ENCODE data around the gene MTHFD1L.
"Not testable (repeated sequence)": the region's sequence is repeated elsewhere in the genome, so short reads cannot be mapped to it uniquely, and the experiment has no call there.

MTHFD1L gene

DNA sequence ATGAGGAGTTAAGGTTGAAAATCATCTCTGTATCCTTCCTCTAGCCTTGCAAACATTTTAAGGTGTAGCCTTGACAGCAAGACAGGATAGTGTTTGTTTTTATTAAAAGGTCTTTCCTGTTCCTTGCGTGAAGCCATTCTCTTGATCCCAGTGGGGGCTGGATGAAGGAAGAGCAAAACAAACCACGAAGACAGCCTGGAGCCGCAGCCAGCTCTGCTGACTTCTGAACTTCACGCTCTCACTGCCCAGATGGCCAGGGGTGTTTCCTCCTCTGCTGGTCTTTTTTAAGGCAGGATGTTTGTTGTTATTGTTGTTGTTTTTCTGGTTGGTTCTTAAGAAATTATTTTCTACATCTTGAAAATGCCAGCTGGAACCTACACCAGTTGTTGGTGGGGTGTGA is 156.4 kb downstream of the MTHFD1L start:
- DNase-seq, result no peak

DNA sequence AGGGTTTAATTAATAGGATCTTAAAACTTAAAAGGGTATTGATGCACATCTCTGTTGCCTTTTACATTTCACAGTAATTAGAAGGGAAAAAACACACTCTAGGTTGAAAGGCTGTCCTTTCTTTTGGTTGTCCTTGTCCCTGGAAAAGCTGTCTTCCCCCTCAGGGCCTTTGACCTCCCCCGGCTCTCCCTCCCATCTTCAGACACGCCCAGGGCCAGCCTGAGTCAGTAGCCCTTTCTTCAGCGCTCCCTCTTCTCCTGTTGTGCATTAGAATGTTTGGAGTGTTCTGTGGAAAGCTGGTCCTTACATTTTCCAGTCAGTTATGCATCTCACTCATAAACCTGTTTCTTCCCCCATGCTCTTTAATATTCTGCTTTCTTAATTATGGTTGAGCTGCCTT is 157.0 kb downstream of the MTHFD1L start:
- DNase-seq, result no peak

DNA sequence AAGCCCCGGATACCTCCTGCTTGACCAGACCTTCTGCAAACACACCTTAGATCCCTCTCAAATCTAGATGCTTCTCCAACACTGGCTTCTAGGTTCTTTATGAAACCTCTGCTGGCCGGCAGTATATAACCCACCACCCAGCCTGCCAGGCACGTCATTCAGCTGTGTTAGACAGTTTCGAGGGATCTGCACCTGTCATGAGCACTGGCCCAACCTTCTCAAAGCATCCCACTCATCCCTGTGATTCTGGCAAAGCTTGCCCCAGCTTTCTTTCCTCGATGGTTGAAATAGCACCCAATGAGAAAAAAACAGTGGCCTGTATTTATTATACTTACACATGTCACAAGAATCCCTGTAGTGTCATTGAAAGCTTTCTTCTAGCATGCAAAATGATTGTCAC is 157.8 kb downstream of the MTHFD1L start:
- no peak for DNase-seq

DNA sequence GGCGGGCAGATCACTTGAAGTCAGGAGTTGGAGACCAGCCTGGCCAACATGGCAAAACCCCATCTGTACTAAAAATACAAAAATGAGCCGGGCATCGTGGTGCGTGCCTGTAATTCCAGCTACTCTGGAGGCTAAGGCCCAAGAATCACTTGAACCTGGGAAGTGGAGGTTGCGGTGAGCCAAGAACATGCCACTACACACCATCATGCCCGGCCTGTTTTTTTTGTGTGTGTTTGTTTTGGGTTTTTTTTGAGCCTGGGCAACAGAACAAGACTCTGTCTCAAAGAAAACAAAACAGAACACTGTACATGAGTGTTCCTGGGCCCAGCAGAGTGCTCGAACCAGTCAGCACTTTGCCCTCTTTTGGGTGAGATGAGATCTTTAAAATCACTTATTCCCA is 159.1 kb downstream of the MTHFD1L start:
- DNase-seq, result no peak

DNA sequence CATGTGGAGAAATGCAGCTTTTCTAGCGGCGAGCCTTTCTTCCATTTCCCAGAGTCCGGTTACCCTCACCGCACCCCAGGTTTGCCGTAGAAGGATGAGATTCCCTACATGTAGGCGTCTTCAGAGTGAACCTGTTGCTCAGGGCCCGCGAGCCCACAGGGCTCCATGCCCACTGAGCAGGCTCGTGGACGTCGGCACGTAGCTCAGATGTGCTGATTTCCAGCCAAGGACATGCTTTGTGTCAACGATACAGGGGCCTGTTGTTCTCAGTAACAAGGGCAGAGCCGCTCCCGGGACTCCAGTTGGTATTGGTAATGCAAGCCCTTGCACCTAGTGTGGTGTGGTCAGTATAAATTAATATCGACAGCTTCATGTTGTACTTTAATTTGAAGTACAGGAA is 159.6 kb downstream of the MTHFD1L start:
- no peak for DNase-seq

DNA sequence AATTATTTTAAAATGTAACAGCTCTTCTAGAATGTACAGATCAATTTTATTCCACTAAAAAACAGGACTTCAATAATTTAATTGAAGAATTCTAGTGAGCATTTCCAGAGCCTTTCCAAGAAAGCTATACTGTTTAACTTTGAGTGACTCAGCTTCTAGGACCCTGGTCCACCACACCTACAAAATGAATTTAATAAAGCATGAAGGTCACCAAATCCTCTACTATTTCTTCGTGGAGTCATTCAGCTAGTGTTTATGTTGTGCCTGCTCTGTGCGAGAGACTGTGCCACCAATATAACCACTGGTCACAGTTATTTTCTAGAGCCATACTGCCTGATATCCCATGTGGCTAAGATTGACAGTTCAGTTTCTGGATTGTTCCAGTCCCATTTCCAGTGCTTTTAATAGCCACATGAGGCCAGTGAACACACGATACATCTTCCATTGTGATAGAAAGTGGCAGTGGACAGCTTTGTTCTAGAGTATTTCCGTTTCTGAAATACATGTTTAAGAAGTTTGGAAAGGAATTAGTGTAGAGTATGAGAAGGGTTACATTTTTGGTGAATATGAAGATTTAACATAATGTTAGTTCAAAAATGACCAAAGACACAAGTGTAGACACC is 160.7 kb downstream of the MTHFD1L start:
- DNase-seq, result no peak

DNA sequence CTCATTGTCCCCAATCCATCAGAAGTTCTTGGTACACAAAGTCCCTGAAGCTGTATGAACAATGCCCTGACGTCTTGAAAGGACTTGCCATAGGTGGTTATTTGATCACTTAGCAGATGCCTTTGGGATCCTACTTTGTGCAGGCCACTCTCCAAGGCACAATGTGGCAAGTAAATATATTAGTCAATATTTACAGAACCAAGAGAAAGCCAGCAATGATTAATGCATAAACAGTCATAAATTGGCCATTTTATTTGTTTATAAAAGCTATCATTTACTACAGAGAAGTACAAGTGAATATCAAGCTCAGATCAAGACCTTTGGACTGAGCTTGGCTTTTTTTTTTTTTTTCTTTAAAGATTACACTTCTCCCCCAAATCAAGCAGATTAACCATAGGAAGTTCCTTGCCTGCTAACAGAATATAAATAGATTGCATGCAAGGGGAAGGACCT is 161.8 kb downstream of the MTHFD1L start:
- DNase-seq, result no peak

DNA sequence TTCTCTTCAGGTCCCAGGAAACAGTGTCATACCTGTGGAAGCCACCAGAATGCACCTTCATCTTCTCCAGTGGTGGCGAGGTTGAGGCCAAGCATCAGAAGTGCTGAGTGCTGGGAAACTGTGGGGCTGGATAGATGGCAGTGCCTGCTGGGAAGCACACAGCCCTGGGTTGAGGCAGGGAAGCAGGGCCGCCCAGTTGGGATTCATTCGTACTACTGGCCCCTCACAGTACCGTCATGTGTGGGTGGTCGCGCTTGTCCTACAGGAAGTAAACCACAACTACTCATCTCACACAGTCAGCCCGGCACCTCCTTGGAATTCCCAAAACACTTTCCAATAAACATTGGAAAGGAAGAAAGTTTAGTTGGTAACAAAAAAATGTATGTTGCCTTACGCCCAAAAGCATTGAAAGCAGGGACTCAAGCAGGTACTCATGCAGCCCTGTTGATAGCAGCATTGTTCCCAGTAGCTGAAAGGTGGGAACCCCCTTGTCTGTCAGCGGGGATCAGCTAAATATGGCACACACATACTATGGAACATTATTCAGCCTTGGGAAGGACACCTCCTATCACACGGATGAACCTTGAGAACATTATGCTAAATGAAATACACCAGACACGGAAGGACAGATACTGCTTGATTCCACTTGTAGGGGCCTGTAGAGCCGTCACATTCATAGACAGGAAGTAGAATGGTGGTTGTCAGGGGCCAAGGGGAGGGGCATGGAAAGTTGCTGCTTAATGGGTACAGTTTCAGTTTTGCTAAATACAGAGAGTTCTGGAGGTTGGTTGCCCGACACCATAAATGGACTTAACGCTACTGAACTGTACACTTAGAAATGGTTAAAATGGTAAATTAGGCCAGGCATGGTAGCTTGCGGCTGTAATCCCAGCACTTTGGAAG is 162.7 kb downstream of the MTHFD1L start:
- no peak for DNase-seq

DNA sequence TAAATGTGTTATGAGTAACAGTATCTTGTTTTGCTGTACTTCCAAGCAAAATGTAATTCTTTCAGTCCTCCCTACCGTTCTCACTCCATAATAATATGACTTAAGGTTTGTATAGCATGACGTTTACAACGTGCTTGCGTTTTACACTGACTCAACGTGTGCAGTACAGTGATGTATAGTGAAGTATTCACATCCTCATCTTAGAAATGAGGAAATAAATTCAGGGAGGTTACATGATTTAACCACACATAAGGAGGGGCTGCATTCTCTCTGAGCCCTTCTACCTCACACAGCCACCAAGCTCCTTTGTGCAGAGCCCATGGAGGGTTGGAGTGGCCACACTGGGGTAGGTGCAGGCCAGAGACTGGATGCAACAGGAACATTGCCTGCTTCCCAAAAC is 164.5 kb downstream of the MTHFD1L start:
- DNase-seq, result no peak

DNA sequence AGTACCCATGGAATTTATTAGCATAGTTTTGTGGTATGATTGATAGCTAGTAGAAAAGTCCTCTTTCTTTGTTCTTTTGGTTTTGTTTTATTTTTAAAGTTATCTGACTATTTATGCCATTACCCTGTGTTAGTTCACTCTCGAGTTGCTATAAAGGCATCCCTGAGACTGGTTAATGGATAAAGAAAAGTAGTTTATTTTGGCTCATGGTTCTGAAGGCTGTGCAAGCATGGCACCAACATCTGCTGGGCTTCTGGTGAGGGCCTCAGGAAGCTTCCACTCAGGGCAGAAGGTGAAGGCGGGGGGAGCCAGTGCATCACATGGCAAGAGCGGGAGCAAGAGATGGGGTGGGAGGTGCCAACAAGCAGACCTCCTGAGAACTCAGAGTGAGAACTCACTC is 166.5 kb downstream of the MTHFD1L start:
- no peak for DNase-seq

DNA sequence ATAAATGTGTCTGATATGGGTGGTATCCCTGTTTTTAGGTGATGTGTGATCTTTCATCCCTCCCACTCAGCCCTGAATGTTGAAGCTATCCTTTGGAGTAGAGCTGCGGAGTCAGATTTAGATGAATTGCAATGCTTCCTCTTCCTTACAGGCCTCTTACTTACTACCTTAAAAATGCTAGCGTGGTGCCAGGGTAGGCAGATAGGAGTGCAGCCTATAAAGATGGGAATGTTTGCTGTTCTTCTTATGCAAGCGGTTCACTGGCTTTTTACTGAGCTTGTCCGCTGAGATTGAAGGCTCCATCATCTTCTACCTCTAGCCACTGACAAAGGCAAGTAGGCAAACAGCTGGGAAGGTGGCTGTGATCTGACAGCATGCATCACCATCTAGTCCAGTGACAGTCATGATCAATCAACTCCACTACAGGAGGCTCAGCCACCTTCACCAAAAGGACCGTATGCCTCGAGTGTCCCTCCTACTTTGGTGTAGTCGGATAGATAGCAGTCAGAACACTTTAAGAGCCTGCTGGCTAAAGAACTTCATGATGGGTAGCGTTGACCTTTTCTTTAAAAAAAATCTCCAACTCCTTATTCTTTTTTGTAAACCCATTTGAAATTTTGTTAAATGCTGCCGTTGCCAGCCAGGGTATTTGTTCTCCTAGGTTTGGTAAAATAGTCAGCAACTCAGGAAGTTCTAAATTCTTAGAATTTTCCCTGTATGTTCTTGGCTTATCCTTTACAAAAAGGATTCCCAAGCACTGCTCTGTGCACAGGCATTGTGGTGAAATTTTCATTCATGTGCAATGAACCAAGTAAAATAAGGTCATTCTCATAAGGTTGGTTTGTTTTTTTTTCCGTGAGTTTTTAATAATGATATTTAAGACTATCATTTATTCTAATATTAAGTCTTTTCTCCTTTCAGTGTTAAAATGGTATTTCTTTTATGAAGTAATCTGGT is 169.6 kb downstream of the MTHFD1L start:
- DNase-seq, result no peak

DNA sequence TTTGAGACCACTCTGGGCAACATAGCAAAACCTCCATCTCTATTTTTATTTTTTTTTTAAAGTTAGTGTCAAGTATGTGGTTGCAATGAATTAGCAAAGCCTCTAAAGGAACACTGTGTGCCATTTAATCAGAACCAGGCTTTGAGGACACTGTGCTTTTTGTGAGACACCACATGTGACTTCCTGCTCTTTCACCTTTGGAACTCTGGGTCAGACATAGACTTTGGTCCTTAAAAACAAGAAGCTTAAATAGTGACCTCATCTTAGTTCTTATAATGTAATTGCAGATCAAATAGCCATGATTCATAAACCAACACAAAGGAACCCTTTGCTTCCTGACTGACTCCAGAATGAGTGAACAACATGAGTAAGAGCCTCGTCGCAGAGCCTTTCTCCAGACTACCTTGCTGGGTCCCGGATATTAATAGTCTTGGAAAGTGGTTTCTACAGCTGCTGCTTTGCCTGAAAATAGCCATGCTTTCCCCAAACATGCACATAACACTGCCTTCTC is 170.8 kb downstream of the MTHFD1L start:
- not testable (repeated sequence) for DNase-seq

DNA sequence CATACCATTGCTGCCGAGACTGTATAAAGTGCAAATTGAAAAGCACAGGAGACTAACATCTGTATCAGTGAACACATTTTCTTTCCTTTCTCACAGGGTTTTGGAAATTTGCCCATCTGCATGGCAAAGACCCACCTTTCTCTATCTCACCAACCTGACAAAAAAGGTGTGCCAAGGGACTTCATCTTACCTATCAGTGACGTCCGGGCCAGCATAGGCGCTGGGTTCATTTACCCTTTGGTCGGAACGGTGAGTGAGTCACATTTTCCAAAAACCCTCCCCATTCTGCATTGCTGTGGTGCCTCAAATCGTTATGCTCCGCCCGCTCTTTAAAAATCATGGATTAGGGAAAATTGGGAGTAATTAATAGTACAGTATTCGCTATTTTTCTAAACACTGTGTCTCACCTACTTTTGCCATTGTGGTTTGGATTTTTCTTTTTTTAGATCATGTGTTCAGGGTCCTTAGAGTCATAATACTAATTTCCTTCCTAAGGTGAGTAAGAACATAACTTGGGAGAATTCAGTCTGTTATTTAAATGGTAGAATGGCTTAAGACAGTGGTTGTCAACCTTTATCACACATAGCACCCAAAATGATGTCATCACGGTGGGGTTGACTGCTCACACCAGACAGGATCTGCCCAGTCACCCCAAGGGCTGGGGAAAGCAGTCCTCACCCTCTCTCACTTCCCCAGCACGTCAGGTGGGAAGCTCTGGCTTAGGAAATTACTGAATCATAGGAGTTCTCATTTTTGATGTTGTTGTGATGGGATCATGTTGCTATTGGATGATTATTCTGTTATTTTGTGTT is 171.6 kb downstream of the MTHFD1L start:
- DNase-seq, result no peak

DNA sequence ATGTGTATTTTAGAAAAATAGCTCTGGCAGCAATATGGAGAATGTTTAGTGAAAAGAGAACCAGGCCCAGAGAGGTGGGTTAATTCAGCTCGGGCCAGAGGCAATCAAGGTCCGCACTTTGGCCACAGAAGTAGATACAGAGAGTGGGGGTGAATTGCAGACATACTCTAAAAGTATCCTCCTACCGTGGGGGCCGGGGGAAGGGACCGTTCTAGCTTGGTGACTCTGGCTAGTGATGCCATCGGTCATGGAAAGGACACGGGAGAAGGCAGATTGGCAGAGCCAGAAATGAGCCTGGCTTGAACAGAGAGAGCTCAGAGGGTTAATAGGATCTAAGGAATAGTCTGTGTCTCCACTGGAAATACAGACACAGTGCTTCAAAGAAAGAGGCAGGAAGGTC is 173.1 kb downstream of the MTHFD1L start:
- DNase-seq, result no peak

DNA sequence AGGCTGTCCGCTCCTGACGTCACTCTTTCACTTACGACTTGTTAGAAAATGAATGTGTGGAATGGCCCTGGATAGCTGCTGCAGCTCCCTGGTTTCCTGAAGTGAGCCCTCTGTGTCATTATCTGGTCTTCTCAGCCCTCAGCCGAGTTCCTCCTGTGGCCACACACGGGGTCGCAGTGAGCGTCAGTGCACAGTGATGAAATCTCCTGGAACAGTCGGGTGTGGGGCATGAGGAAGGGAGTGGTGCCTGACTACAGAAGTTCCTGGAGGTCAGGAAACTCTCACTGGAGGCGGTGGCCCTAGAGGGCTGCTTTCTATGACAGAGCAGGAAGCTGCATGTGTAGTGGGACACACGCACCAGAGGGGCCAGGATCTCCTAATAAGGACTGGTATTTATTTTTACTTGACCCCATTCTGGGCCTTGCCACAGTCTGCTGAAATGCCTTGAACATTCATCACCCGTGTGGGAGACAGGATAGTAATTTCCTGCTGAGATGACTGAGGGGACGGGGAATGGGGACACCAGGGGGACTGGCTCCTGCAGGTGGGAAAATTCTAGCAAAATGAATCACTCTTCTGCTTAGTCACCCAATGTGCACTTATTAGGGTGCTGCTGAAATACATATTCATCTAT is 175.5 kb downstream of the MTHFD1L start:
- DNase-seq, result not testable (repeated sequence)

DNA sequence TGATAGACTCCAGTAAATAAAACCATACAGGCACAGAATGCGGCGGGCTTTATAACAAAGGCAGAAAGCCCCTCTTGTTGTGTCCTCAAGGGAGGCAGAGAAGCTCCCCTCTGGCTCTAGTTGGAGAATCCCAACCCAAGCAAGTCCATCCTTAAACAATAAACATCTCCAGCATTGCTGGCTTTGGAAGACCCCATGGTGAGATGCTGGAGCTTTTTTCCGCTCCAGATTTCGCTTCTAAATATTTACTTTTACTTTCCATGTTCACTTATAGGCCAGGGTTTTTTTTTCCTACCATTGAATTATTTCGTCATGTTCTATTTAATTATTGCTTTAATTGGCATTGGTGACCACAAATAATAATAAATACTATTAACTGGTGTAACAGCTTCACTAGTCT is 176.2 kb downstream of the MTHFD1L start:
- DNase-seq, result no peak

DNA sequence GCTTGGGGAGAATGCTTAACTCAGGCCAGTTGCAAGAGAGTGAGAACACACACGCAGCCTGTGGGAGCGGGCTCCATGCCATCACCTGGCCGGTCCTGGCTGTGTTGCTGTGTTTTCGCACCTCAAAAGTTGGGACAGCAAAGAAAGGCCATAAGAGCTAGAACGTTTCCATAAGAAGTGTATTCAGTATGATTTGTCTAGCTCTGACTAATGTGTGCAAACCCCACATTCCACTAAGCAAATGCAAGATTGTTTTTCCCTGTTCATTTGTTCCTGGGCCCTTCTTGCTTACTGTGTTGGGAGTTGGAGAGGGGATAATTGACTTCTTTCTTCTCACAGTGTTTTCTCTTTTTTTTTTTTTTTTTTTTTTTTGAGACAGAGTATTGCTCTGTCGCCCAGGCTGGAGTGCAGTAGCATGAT is 177.4 kb downstream of the MTHFD1L start:
- DNase-seq, result not testable (repeated sequence)

DNA sequence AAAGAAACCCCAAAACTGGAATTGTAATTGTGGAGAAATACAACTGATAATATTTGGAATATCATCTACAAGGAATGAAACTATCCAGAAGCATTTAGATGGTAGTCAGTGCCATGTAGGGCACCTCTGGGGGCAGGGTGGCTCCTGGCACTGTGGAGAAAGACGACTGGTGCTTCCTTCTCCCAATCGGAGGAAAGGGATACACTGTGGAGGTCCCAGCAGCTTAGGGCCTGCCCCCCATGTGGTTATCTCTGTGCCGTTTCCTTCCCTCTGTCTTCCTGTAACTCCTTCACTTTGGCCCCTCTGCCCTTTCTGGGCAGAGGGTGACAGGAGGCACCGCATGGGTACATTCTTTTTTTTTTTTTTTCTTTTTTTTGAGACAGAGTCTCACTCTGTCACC is 178.4 kb downstream of the MTHFD1L start:
- no peak for DNase-seq

DNA sequence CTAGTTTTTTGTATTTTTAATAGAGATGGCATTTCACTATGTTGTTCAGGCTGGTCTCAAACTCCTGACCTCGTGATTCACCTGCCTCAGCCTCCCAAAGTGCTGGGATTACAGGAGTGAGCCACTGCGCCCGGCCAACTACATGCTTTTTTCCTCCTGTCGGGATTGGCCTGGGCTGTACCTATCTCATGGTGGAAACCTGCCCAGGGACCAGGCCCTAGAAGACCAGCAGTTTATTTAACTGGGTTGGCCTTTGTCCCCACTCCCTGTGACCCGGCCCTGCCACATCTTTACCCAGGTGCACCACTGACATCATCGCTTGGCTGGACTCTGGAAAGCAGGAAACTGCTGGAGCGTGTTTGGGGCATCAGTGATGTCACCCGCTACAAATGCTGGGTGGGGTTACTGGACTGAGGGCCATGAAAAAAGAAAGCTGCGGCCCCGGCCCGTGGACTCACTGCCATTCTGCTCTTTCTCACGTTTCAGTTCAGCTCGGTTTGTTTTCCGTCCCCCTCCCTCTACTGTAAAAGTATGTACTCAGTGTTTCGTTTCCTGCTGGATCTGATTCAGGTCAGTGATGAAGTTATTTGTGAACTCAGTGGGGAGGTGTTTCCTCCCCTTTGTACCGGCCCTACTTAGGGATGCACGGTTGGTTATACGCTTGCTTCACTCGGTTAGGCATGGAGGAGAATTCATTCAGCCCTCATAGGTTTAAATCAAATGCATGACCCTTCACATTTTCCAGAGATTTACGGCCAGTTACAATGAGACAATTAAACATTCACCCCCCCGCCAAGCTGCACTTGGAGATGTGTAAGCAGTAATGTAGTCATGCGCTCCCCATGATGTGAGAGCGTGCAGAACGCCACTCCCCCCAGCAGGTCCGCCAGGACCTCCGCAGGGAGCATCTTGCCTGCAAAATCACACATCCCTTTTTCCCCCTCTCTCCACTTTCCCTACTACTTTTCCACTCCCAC is 179.3 kb downstream of the MTHFD1L start:
- no peak for DNase-seq

DNA sequence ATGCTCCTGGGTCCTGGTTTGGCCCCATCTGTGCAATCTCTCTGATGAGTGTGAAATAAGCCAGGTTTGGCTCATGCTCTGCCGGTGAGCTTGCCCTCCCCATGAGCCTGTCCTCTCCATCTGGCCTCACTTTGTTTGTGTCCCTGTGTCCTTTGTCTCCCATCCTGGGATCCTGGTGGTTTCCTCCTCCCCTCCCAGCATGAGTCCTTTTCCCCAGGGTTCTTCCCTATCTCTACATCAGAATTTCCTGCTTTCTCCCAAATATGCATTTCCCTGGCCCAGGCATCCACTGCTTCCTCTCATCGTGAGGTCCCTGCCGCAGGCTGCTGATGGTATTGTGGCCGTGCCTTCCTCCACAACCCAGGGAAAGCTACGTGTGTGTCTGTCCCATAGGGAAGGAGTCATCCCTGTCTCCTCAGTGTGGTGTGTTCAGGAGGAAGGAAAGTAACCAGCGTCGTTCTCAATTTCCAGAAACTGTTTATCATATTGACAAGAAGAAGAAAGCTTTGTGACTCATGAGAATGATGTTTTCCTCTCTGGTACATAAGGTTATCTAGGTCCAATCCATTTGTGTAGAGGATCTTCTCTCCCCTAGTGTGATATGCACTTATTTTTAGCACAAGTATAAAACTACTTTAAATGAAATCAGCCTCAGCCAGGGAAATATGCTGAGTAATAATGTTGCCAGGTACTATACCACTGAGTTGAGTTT is 180.2 kb downstream of the MTHFD1L start:
- not testable (repeated sequence) for DNase-seq

All from stimulated activated CD4-positive, alpha-beta T cell treated with anti-CD3 and anti-CD28 coated beads, Interleukin-4, amount 100 ng/mL, for 24 hours (primary cell).